Activated CD4-positive, alpha-beta T cell treated with anti-CD3 and anti-CD28 coated beads, Interleukin-2, amount 10 ng/mL, durations not matched to agents 7 days and 5 days (primary cell): ENCODE data around the gene HES5. TPM values are rescaled to one million over a fixed set of nuclear protein-coding genes. Genes with fewer than 3 reads are reported as not detected.
A peak's percentile ranks its signal among the peaks of the same experiment; 100 is the strongest.

Source experiments
- CTCF ChIA-PET: fragments of 350-600 bp; sonication (Branson Sonifier 250); formaldehyde crosslinking; loops from one replicate; lab custom pipeline; 2021; ENCODE audit warnings: antibody characterized with exemption; lab: Charles Lee
- POLR2A ChIA-PET: fragments of 350-600 bp; sonication (Branson Sonifier 250); formaldehyde crosslinking; loops from one replicate; lab custom pipeline; 2021; ENCODE audit warnings: antibody characterized with exemption; lab: Charles Lee
- DNase-seq: peaks from one replicate; pipeline ENCODE4 v3.0.0-alpha.2; 2020
- H3K27ac Mint-ChIP-seq: one replicate; pipeline ENCODE4 v1.8.0; 2021; ENCODE audit warnings: mild to moderate bottlenecking, moderate library complexity, mixed read lengths
- H3K27me3 Mint-ChIP-seq: one replicate; pipeline ENCODE4 v1.8.0; 2021; ENCODE audit warnings: mixed read lengths
- H3K36me3 Mint-ChIP-seq: one replicate; pipeline ENCODE4 v1.8.0; 2021; ENCODE audit warnings: low read depth, mixed read lengths
- H3K4me1 Mint-ChIP-seq: one replicate; pipeline ENCODE4 v1.8.0; 2021; ENCODE audit warnings: mixed read lengths
- H3K4me3 Mint-ChIP-seq: one replicate; pipeline ENCODE4 v1.8.0; 2021; ENCODE audit warnings: mild to moderate bottlenecking, moderate library complexity, mixed read lengths
- H3K9me3 Mint-ChIP-seq: one replicate; pipeline ENCODE4 v1.8.0; 2021; ENCODE audit warnings: mixed read lengths
- total RNA-seq, 2 experiments: library from RNA; stranded (reverse); gene quantifications; one replicate each; pipeline ENCODE4 v1.2.3, GENCODE V29; 2021

The HES5 gene
- total RNA-seq, 2 experiments from 2014 or later = not detected

- no peak overlapping the region for H3K4me3 Mint-ChIP-seq
- ChIA-PET CTCF (interaction anchor here (1.7 to 1.8 kb wide), 3 partner anchors 13 to 23 kb away, joined by 5 to 6 read pairs (median 5); partner anchors contain the start of gene TNFRSF14), POLR2A (no interaction called here)
- H3K27me3 Mint-ChIP-seq = peaks cover 32% of the 10 kb centered on the region
- H3K4me1 Mint-ChIP-seq = peaks cover 9% of the 10 kb centered on the region
- no peaks in the 10 kb centered on the region for H3K36me3 Mint-ChIP-seq
- no peak for DNase-seq
- H3K9me3 Mint-ChIP-seq = no peaks in the 10 kb centered on the region
- H3K27ac Mint-ChIP-seq = no peak overlapping the region
Observed at GRCh38 chr1:2532485-2533160, 2.6 kb upstream of the HES5 start.

GRCh38 chr1:2530513-2531361, 674 bp upstream of the HES5 start:
- DNase-seq = no peak
- Mint-ChIP-seq H3K36me3 (no peaks in the 10 kb centered on the region), H3K27ac (no peak overlapping the region), H3K4me1 (peaks cover 19% of the 10 kb centered on the region), H3K9me3 (no peaks in the 10 kb centered on the region), H3K27me3 (peaks cover 32% of the 10 kb centered on the region), H3K4me3 (peak overlapping the region; percentile 13)
- ChIA-PET CTCF (interaction anchor here (0.9 to 2.2 kb wide), 4 partner anchors 9 to 31 kb away, joined by 3 to 8 read pairs (median 6); partner anchors contain the start of gene TNFRSF14), POLR2A (interaction anchor here (0.7 kb wide), 1 partner anchor 15 kb away, joined by 3 read pairs; no protein-coding TSS in a partner anchor)

DNA sequence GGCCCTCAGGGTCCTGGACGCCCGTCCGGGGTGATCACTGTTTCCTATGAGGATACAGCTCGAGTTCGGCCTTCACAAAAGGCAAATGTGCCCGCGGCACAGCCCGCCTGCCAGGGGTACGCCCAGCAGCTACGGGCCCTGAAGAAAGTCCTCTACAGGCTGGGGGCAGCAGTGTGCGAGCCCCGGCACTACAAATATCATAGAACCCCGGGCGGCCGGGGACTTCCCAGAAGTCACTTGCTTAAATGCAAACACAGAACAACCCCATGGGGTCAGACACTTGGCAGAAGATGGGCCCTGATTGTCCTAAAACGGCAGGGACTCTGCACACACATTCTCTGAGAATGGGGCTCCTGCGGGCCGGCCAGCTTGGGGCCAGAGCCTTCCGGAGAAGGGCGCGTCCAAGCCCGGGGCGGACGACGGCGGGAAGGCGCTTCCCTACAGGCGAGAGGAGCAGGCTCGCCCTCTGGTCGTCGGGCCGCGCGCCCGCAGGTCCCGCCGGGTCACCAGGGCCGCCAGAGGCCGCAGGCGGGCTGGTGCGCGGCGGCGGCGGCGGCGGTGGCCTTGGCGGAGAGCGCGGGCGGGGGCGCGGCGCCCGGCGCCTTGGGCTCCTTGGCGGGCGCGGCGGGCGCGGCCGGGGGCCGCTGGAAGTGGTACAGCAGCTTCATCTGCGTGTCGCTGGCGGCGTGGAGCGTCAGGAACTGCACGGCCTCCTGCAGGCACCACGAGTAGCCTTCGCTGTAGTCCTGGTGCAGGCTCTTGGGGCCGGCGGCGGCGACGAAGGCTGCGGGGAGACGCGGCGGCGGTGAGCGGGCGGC, 888 bp downstream of the HES5 start:
- H3K4me1 Mint-ChIP-seq = peaks cover 30% of the 10 kb centered on the region
- peak overlapping the region; percentile 49 for H3K4me3 Mint-ChIP-seq
- ChIA-PET CTCF (interaction anchor here (0.8 to 1.4 kb wide), 4 partner anchors 10 to 114 kb away, joined by 3 read pairs; no protein-coding TSS in a partner anchor), POLR2A (no interaction called here)
- peak overlapping the region; percentile 9 for H3K27ac Mint-ChIP-seq
- DNase-seq = peak; percentile 33
- H3K27me3 Mint-ChIP-seq = peaks cover 29% of the 10 kb centered on the region
- no peaks in the 10 kb centered on the region for H3K9me3 Mint-ChIP-seq
- H3K36me3 Mint-ChIP-seq = peaks cover 11% of the 10 kb centered on the region

DNA sequence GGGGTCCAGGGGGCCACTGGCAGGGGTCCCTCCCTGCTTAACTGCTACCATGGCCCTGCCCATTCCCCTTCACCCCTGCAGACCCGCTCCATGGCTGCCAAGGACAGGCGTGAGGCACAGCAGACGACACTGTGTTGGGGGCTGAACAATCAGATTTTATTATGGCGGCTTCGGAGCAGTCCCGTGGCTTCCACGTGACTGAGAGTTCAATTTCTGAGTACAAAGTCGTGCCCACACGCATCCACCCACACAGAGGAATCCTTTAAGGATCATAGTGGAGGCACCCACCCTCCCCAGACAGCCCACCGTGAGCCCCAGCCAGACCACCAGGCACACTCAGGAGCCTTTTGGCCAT, 1.5 kb downstream of the HES5 start:
- peaks cover 14% of the 10 kb centered on the region for H3K36me3 Mint-ChIP-seq
- ChIA-PET POLR2A (no interaction called here), CTCF (interaction anchor here (1.0 to 1.4 kb wide), 2 partner anchors 10 to 11 kb away, joined by 3 read pairs; no protein-coding TSS in a partner anchor)
- H3K4me3 Mint-ChIP-seq = no peak overlapping the region
- DNase-seq = no peak
- H3K27me3 Mint-ChIP-seq = peaks cover 26% of the 10 kb centered on the region
- H3K4me1 Mint-ChIP-seq = peaks cover 36% of the 10 kb centered on the region
- no peak overlapping the region for H3K27ac Mint-ChIP-seq
- no peaks in the 10 kb centered on the region for H3K9me3 Mint-ChIP-seq

GRCh38 chr1:2528016-2528415, 2.0 kb downstream of the HES5 start:
- peaks cover 41% of the 10 kb centered on the region for H3K4me1 Mint-ChIP-seq
- H3K36me3 Mint-ChIP-seq = peaks cover 17% of the 10 kb centered on the region
- H3K9me3 Mint-ChIP-seq = no peaks in the 10 kb centered on the region
- CTCF ChIA-PET = interaction anchor here (0.5 to 2.8 kb wide), 3 partner anchors 9 to 242 kb away, joined by 3 to 9 read pairs (median 4); no protein-coding TSS in a partner anchor
- H3K4me3 Mint-ChIP-seq = no peak overlapping the region
- H3K27me3 Mint-ChIP-seq = peaks cover 21% of the 10 kb centered on the region
- no peak overlapping the region for H3K27ac Mint-ChIP-seq
- no peak for DNase-seq
- POLR2A ChIA-PET = no interaction called here

- Mint-ChIP-seq H3K36me3 (peaks cover 17% of the 10 kb centered on the region), H3K9me3 (no peaks in the 10 kb centered on the region), H3K4me1 (peaks cover 46% of the 10 kb centered on the region), H3K27ac (no peak overlapping the region), H3K27me3 (peaks cover 20% of the 10 kb centered on the region), H3K4me3 (no peak overlapping the region)
- ChIA-PET CTCF (interaction anchor here (0.9 to 2.8 kb wide), 2 partner anchors 12 to 14 kb away, joined by 3 to 9 read pairs; no protein-coding TSS in a partner anchor), POLR2A (no interaction called here)
- DNase-seq = no peak
Observed at GRCh38 chr1:2527556-2527860, 2.6 kb downstream of the HES5 start.

- ChIA-PET CTCF (interaction anchor here (0.9 to 2.8 kb wide), 5 partner anchors 13 to 59 kb away, joined by 3 to 9 read pairs (median 4); no protein-coding TSS in a partner anchor), POLR2A (no interaction called here)
- H3K27ac Mint-ChIP-seq = peak overlapping the region; percentile 31
- DNase-seq = no peak
- H3K36me3 Mint-ChIP-seq = peaks cover 17% of the 10 kb centered on the region
- no peaks in the 10 kb centered on the region for H3K9me3 Mint-ChIP-seq
- H3K4me1 Mint-ChIP-seq = peaks cover 50% of the 10 kb centered on the region
- H3K4me3 Mint-ChIP-seq = no peak overlapping the region
- peaks cover 20% of the 10 kb centered on the region for H3K27me3 Mint-ChIP-seq
Observed at GRCh38 chr1:2526824-2527555, 3.1 kb downstream of the HES5 start.

GRCh38 chr1:2525920-2526823, 3.9 kb downstream of the HES5 start, which contains the start of gene PANK4:
Gene PANK4 (minus strand): TSS chr1:2526596. CDS start chr1:2526587, 9 bp downstream.
- CTCF ChIA-PET = interaction anchor here (0.8 to 2.8 kb wide), 5 partner anchors 13 to 331 kb away, joined by 3 to 9 read pairs (median 4); partner anchors contain the start of gene FAAP20
- peaks cover 53% of the 10 kb centered on the region for H3K4me1 Mint-ChIP-seq
- POLR2A ChIA-PET = interaction anchor here (1.2 kb wide), 1 partner anchor 20 kb away, joined by 3 read pairs; no protein-coding TSS in a partner anchor

GRCh38 chr1:2525572-2525919, 4.5 kb downstream of the HES5 start:
- peaks cover 11% of the 10 kb centered on the region for H3K27me3 Mint-ChIP-seq
- no peaks in the 10 kb centered on the region for H3K9me3 Mint-ChIP-seq
- peaks cover 27% of the 10 kb centered on the region for H3K36me3 Mint-ChIP-seq
- H3K27ac Mint-ChIP-seq = peak overlapping the region; percentile 95
- ChIA-PET POLR2A (interaction anchor here (1.2 kb wide), 1 partner anchor 20 kb away, joined by 3 read pairs; no protein-coding TSS in a partner anchor), CTCF (interaction anchor here (0.8 to 2.8 kb wide), 4 partner anchors 14 to 331 kb away, joined by 3 to 9 read pairs (median 6); partner anchors contain the start of gene FAAP20)
- no peak for DNase-seq
- peak overlapping the region; percentile 86 for H3K4me3 Mint-ChIP-seq
- peaks cover 51% of the 10 kb centered on the region for H3K4me1 Mint-ChIP-seq

More at GRCh38 chr1:2525920-2526823, 3.9 kb downstream of the HES5 start, which contains the start of gene PANK4:
- peak; percentile 92 for DNase-seq
- Mint-ChIP-seq H3K27me3 (peaks cover 17% of the 10 kb centered on the region), H3K4me3 (peak within 1 kb of the TSS; percentile 86), H3K36me3 (peaks cover 20% of the 10 kb centered on the region), H3K9me3 (no peaks in the 10 kb centered on the region), H3K27ac (peak within 1 kb of the TSS; percentile 95)

- ChIA-PET CTCF (interaction anchor here (0.8 to 1.7 kb wide), 9 partner anchors 9 to 594 kb away, joined by 3 to 9 read pairs (median 3); no protein-coding TSS in a partner anchor), POLR2A (no interaction called here)
- DNase-seq = peak; percentile 77
- H3K27me3 Mint-ChIP-seq = peaks cover 9% of the 10 kb centered on the region
- peak overlapping the region; percentile 86 for H3K4me3 Mint-ChIP-seq
- no peaks in the 10 kb centered on the region for H3K9me3 Mint-ChIP-seq
- H3K27ac Mint-ChIP-seq = peak overlapping the region; percentile 95
- peaks cover 49% of the 10 kb centered on the region for H3K4me1 Mint-ChIP-seq
- peaks cover 30% of the 10 kb centered on the region for H3K36me3 Mint-ChIP-seq
Observed at GRCh38 chr1:2523891-2524609, 6.0 kb downstream of the HES5 start.
